HG03097 (cell line): Measurements from ENCODE around the gene SNX19.
"Not testable (repeated sequence)": the region's sequence is repeated elsewhere in the genome, so short reads cannot be mapped to it uniquely, and the experiment has no call there.

ENCODE experiments used
- ATAC-seq: cut with Tn5 transposase; IDR thresholded peaks from one replicate; pipeline ENCODE4 v1.9.1; 2021; ENCODE audit not compliant: unreplicated experiment, low FRiP score

The SNX19 gene

GRCh38 chr11:130916238-130916855 is at the start of gene SNX19:
Gene SNX19 (minus strand): TSS chr11:130916479. CDS start chr11:130915939, 540 bp downstream.
- ATAC-seq: peak; percentile 100

- ATAC-seq: no peak
Measured at GRCh38 chr11:130964058-130964792, 47.9 kb upstream of the SNX19 start.

GRCh38 chr11:130947889-130948288 is 31.6 kb upstream of the SNX19 start:
- no peak for ATAC-seq

GRCh38 chr11:130947481-130947880 is 31.2 kb upstream of the SNX19 start:
- ATAC-seq: no peak

GRCh38 chr11:130947058-130947457 is 30.8 kb upstream of the SNX19 start:
- ATAC-seq: no peak

- no peak for ATAC-seq
Measured at GRCh38 chr11:130945896-130946295, 29.6 kb upstream of the SNX19 start.

- ATAC-seq: no peak
Measured at GRCh38 chr11:130940706-130941105, 24.4 kb upstream of the SNX19 start.

GRCh38 chr11:130937051-130937450 is 20.8 kb upstream of the SNX19 start:
- ATAC-seq: no peak

GRCh38 chr11:130932086-130932712 is 15.9 kb upstream of the SNX19 start:
- ATAC-seq: no peak

GRCh38 chr11:130924750-130925149 is 8.5 kb upstream of the SNX19 start:
- ATAC-seq: no peak

- not testable (repeated sequence) for ATAC-seq
Measured at GRCh38 chr11:130920612-130921011, 4.3 kb upstream of the SNX19 start.

GRCh38 chr11:130918081-130918480 is 1.8 kb upstream of the SNX19 start:
- ATAC-seq: no peak

GRCh38 chr11:130916910-130917309 is 631 bp upstream of the SNX19 start:
- no peak for ATAC-seq

- no peak for ATAC-seq
Measured at GRCh38 chr11:130915603-130916237, 559 bp downstream of the SNX19 start.

- no peak for ATAC-seq
Measured at GRCh38 chr11:130913268-130913667, 3.0 kb downstream of the SNX19 start.

GRCh38 chr11:130912552-130912951 is 3.7 kb downstream of the SNX19 start:
- no peak for ATAC-seq

GRCh38 chr11:130911306-130911705 is 5.0 kb downstream of the SNX19 start:
- ATAC-seq: no peak

GRCh38 chr11:130909650-130910049 is 6.6 kb downstream of the SNX19 start:
- ATAC-seq: no peak

- no peak for ATAC-seq
Measured at GRCh38 chr11:130908770-130909625, 7.3 kb downstream of the SNX19 start.

- ATAC-seq: no peak
Measured at GRCh38 chr11:130908061-130908460, 8.2 kb downstream of the SNX19 start.
